ENCODE measurements around the gene JUP. TPM values are rescaled to one million over a fixed set of nuclear protein-coding genes. Genes with fewer than 3 reads are reported as not detected.

The JUP gene
- total RNA-seq, 1 donor from 2014 or later: 1.3 TPM

DNA sequence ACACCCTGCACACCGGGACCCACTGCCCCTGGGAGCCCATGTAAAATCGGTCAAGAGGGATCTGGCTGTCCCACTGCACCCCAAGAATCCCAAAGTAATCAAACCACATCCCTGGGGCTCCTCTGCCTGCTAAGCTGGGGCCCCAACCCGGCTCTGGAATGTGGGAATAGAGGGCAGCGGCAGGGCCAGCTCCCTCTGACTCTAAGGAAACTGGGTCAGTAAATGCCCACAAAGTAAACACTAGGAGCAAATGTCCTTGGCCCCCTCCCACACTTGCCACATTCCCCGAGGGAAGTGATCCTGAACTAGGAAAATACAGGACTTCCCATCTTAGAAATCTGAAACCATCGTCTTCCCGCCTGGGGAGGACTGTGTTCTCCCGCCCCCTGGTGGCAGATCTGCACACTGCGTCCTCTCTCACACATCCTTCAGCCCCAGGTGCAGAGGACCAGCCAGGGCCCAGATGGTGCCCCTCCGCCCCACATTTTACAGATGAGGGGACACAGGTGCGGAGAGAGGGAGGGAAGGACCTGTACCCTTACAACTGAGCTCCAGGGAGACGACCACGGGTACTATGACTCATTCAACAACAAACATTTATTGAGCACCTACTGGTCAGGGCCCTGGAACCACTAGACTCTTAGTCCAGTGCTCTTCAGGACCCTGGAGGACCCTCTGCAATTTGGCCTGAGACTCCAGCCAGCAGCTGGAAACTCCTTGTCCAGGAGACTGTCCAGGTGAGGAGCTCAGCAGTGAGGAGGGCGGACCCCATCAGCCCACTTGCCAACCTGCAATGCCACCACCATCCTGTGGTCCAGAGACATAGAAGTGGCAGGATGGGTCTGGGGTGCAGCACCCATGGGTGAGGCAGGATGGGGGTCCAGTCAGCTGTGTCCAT, 15.1 kb upstream of the JUP start:
- Mint-ChIP-seq H3K4me3 (ENCODE audit: low read depth) (no peak overlapping the region), H3K27me3 (ENCODE audit: low read depth) (no peaks in the 10 kb centered on the region), H3K27ac (peak overlapping the region; percentile 11), H3K4me1 (ENCODE audit: low read depth) (peaks cover 8% of the 10 kb centered on the region), H3K36me3 (ENCODE audit: low read depth) (no peaks in the 10 kb centered on the region), H3K9me3 (no peaks in the 10 kb centered on the region)
- DNase-seq (ENCODE audit: low spot score): peak; percentile 53
- intact Hi-C loops (cut with micrococcal nuclease): loop anchor here (1.0 kb wide), 1 partner anchor 63 kb away; no protein-coding TSS in a partner anchor

DNA sequence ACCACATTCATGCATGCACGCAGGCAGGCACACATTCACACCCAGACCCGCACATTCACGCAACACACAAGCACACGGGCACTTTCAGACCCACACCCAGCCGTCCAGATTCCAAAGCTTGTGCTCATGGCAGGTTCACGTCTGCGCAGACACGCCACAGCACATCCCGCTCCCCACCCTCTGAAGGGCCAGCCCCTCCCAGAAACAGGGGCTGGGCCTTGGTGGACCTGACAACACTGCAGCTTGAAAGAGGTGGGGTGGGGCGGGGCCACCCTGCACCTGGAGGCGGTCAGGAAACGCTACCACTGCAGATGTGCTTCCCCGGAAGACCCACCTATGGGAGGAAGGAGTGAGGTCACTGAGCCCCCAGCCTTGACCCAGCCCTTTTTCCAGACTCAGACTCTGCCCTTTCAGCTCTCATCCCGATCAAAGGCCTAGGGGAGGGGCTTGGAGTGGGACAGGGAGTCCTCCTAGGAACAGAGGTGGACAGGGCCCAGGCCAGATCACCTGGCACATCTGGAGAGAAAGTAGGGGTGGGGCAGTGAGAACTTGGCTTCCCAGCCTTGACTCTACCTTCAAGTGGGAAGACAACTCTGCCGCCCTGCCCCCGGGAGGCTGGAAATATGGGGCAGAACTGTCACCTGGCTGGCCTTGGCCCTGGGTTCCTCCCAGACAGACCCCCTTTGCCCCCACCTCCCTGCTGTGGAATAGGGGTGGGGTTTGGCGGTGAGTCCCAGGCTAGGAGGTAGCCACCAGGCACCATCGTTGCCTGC, 14.3 kb upstream of the JUP start:
- Mint-ChIP-seq H3K4me1 (ENCODE audit: low read depth) (peaks cover 8% of the 10 kb centered on the region), H3K9me3 (no peaks in the 10 kb centered on the region)
- intact Hi-C loops (cut with micrococcal nuclease): loop anchor here (1.0 kb wide), 1 partner anchor 62 kb away; no protein-coding TSS in a partner anchor

DNA sequence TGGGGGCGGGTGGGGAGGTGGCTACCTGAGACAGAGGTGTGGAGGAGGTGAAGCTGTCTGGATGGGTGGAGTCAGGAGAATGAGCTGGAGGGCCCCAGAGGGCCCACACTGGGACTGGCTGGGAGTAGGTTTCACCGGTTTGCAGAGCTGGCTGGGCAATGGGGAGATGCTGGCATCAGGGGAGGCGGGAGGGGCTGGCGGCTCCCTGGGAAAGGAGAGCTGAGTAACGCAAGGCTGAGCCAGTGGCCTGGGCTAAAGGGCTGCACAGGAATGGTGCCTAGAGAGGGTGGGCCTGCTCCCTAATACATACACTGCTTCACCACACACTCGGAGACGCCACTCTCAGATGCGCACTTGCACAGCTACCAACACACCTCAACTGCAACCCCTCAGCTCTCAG, 12.9 kb upstream of the JUP start:
- Mint-ChIP-seq H3K9me3 (no peaks in the 10 kb centered on the region), H3K4me3 (ENCODE audit: low read depth) (no peak overlapping the region)

More for the DNA sequence above, 14.3 kb upstream of the JUP start:
- H3K36me3 Mint-ChIP-seq (ENCODE audit: low read depth): no peaks in the 10 kb centered on the region
- no peak for DNase-seq (ENCODE audit: low spot score)
- no peak overlapping the region for H3K27ac Mint-ChIP-seq
- no peaks in the 10 kb centered on the region for H3K27me3 Mint-ChIP-seq (ENCODE audit: low read depth)
- no peak overlapping the region for H3K4me3 Mint-ChIP-seq (ENCODE audit: low read depth)

DNA sequence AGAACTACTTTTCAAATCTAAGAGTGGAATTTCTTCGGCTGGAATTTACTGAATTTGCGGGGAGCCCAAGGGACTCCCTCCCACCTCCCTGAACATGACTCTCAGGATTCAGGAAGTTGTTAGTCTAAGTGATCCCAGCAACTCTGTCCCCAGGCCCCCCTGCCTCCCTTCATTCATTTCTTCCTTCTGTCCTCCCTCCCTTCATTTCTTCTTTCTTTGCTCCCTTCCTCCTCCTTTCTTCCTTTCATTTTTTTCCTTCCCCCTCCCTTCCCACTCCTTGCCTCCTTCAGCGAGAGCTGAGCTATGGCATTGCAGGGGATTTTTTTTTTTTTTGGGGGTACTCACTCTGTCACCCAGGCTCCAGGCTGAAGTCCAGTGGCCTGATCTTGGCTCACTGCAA, 10.9 kb upstream of the JUP start:
- Mint-ChIP-seq H3K36me3 (ENCODE audit: low read depth) (no peaks in the 10 kb centered on the region), H3K27me3 (ENCODE audit: low read depth) (no peaks in the 10 kb centered on the region), H3K27ac (no peak overlapping the region), H3K9me3 (no peaks in the 10 kb centered on the region), H3K4me1 (ENCODE audit: low read depth) (peaks cover 4% of the 10 kb centered on the region), H3K4me3 (ENCODE audit: low read depth) (no peak overlapping the region)
- DNase-seq (ENCODE audit: low spot score): no peak
- intact Hi-C loops (cut with micrococcal nuclease): no loop called here

More for the DNA sequence above, 12.9 kb upstream of the JUP start:
- intact Hi-C loops (cut with micrococcal nuclease): no loop called here
- H3K27ac Mint-ChIP-seq: no peak overlapping the region
- no peaks in the 10 kb centered on the region for H3K36me3 Mint-ChIP-seq (ENCODE audit: low read depth)
- H3K4me1 Mint-ChIP-seq (ENCODE audit: low read depth): peaks cover 8% of the 10 kb centered on the region
- no peak for DNase-seq (ENCODE audit: low spot score)
- H3K27me3 Mint-ChIP-seq (ENCODE audit: low read depth): no peaks in the 10 kb centered on the region

DNA sequence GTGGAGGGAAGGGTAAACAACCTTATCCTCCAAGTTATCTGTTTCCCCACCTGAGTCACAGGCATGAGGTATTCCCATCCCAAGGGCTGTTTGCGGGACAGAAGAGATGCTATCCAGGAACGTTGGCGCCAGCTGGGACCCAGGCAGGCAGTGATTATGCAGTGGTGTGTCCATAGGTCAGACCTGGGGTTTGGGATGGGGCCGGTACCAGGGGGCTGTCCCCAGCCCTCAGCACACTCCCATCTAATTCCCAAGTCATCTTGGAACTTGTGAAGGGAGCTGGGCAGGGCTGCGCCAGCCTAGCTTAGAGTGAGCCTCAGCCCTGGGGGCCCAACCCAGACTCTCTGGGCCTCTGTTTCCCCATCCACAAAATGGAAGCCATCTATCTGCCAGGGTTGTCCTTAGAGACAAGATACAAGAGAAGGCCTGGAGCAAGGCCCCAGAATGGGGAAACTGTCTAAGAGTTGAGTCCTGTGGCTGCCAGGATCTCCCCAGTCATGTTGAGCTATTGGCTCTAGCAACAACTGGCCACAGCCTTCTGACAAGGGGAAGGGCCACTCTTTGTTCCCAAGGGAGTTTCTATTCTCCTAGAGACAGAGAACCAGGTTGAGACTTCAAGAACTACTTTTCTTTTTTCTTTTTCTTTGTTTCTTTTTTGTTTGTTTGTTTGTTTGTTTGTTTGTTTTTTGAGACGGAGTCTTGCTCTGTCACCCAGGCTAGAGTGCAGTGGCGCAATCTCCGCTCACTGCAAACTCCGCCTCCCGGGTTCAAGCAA, 9.8 kb upstream of the JUP start:
- no peak for DNase-seq (ENCODE audit: low spot score)
- no peaks in the 10 kb centered on the region for H3K36me3 Mint-ChIP-seq (ENCODE audit: low read depth)
- no peaks in the 10 kb centered on the region for H3K9me3 Mint-ChIP-seq
- no peak overlapping the region for H3K4me3 Mint-ChIP-seq (ENCODE audit: low read depth)
- H3K27me3 Mint-ChIP-seq (ENCODE audit: low read depth): no peaks in the 10 kb centered on the region
- no peak overlapping the region for H3K27ac Mint-ChIP-seq
- no peaks in the 10 kb centered on the region for H3K4me1 Mint-ChIP-seq (ENCODE audit: low read depth)
- intact Hi-C loops (cut with micrococcal nuclease): no loop called here

DNA sequence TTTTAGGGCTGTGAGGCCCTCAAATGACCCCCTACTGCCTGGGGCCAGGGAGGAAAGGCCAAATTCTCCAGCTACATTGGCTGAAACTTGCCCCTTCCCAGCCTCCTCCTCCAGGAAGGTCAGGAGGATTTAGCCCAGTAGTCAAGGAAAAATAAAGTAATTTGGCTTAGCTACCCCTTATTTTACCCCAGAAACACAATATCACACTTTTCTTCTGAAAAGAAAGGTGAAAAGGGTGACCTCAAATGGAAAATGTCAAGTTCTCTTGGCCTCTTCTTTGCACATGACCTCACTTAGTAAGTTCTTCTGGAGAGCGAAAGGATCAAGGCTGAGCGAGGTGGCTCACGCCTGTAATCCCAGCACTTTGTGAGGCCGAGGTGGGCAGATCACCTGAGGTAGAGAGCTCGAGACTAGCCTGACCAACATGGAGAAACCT, 8.0 kb upstream of the JUP start:
- no peak for DNase-seq (ENCODE audit: low spot score)
- no peaks in the 10 kb centered on the region for H3K9me3 Mint-ChIP-seq
- intact Hi-C loops (cut with micrococcal nuclease): no loop called here
- peaks cover 2% of the 10 kb centered on the region for H3K27me3 Mint-ChIP-seq (ENCODE audit: low read depth)
- H3K36me3 Mint-ChIP-seq (ENCODE audit: low read depth): no peaks in the 10 kb centered on the region
- H3K27ac Mint-ChIP-seq: no peak overlapping the region
- H3K4me3 Mint-ChIP-seq (ENCODE audit: low read depth): no peak overlapping the region
- no peaks in the 10 kb centered on the region for H3K4me1 Mint-ChIP-seq (ENCODE audit: low read depth)

DNA sequence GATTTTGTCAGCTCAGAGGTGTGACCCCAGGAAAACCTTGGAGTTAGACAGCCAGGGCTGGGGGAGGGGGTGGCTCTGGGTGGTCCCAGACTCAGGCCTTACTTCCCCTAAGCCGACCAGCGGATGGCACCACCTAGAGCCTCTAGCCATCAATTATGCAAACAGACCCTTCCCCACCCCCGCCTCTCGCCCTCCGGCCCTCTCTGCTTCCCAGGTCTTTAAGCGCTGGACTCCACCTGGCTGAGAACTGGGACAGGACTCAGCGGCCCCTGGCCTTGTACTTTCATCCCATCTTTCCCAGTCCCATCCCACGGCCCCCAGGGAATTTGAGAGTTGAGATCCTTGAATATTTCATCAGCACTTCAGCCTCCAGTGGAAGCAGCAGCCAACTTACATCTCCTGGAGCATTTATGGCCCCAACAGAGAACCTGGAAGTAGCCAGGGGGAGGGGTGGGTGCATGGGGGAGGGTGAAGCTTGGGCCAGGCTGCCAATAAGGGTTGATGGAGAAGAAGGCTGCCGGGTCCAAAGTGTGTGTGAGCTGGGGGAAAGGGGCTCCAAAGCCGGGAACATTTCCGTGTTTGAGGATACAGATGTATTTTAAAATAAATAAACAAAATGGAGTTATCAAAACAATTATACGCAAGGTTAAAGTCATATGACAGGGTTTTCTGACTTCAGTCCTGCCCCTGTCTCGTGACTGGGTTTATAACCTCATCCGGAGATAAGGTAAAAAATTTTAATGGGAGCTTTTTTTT, 7.5 kb upstream of the JUP start:
- Mint-ChIP-seq H3K27me3 (ENCODE audit: low read depth) (peaks cover 4% of the 10 kb centered on the region), H3K4me3 (ENCODE audit: low read depth) (no peak overlapping the region), H3K36me3 (ENCODE audit: low read depth) (no peaks in the 10 kb centered on the region), H3K9me3 (no peaks in the 10 kb centered on the region), H3K4me1 (ENCODE audit: low read depth) (no peaks in the 10 kb centered on the region), H3K27ac (no peak overlapping the region)
- DNase-seq (ENCODE audit: low spot score): no peak
- intact Hi-C loops (cut with micrococcal nuclease): no loop called here

DNA sequence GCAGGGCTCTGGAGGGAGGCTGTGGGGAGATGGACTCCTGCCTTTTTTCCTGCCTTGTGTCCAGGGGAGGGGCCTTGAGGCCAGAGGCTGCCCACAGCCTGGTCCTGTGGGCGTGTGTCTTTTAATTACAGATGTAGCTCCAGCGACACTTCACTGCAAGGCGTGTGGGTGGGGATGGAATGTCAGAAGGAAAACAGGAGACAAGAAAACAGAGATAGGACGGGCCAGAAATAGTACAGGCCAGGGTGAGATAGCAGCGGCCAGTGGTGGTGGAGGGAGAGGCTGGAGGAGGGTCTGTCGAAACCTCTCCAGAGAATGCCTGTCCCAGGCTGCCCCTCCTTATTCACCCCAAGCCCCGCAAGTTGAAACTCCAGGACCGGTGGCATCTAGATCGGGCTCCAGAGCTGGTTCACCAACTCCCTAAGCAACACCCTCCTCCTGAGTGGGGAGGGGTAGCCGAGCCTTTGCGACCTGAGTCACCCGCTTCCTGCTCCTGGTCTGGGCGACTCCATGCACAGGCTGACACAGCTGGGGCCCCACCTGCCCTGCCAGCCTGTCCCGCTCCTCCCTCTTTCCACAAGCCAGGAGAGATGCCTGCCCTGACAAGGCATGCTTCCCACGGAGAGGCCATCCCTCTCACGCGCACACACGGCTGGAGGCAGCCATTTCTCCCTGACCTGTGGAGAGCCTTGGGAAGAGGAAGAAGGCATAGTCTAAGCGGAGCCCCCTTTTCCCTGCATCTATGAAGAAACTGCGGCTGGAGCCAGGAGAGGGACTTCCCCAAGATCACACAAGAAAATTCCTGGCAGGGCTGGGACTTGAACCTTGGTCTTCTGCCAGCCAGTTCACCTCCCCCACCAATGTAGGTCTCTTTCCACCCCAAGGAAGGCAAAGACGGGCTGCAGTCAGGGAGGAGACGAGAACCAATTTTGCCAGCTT, 6.6 kb upstream of the JUP start:
- peaks cover 6% of the 10 kb centered on the region for H3K27me3 Mint-ChIP-seq (ENCODE audit: low read depth)
- no peak for DNase-seq (ENCODE audit: low spot score)
- no peaks in the 10 kb centered on the region for H3K9me3 Mint-ChIP-seq
- H3K36me3 Mint-ChIP-seq (ENCODE audit: low read depth): no peaks in the 10 kb centered on the region
- H3K4me1 Mint-ChIP-seq (ENCODE audit: low read depth): peaks cover 3% of the 10 kb centered on the region
- intact Hi-C loops (cut with micrococcal nuclease): no loop called here
- no peak overlapping the region for H3K27ac Mint-ChIP-seq
- H3K4me3 Mint-ChIP-seq (ENCODE audit: low read depth): no peak overlapping the region

DNA sequence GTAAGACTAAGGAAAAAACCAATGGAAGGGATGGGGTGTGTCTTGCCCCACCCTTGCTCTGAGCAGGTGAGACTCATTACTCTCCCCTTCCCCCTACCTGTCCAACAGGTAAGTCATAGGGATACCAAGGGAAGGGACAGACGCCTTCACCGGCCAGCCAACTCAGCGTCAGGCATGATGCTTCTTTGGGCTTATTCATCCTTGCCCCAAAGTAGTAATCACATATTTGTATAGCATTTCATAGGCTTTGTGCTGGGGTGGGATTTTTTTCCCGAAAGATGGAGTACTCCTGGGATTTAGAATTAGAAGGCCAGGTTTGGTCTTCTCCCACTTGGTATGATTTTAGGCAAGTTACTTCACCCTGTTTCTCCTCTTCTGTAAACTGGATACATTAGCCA, 509 bp upstream of the JUP start:
- Mint-ChIP-seq H3K4me3 (ENCODE audit: low read depth) (peak overlapping the region; percentile 37), H3K27ac (no peak overlapping the region), H3K4me1 (ENCODE audit: low read depth) (peaks cover 17% of the 10 kb centered on the region), H3K36me3 (ENCODE audit: low read depth) (no peaks in the 10 kb centered on the region), H3K27me3 (ENCODE audit: low read depth) (peaks cover 34% of the 10 kb centered on the region), H3K9me3 (no peaks in the 10 kb centered on the region)
- intact Hi-C loops (cut with micrococcal nuclease): no loop called here
- no peak for DNase-seq (ENCODE audit: low spot score)

DNA sequence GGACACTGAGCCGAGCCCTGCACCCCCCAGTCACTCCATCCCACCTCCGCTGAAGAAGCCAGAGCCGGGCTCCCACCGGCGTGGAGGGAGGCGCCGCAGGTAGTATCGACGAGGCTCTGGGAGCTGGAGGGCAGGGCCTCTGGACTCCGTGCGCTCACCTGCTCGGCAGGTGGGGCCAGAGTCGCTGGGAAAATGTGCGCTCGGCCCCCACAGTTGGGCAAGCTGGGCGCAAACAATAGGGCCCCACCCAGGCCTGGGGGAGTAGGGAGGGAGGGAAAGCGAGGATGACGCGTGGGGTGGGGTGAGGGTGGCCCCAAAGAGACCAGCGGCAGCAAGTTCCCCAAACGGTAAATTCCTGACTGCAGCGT, 668 bp downstream of the JUP start:
- Mint-ChIP-seq H3K27me3 (ENCODE audit: low read depth) (peaks cover 34% of the 10 kb centered on the region), H3K36me3 (ENCODE audit: low read depth) (no peaks in the 10 kb centered on the region), H3K27ac (no peak overlapping the region), H3K4me1 (ENCODE audit: low read depth) (peaks cover 17% of the 10 kb centered on the region), H3K4me3 (ENCODE audit: low read depth) (no peak overlapping the region), H3K9me3 (no peaks in the 10 kb centered on the region)
- DNase-seq (ENCODE audit: low spot score): no peak
- intact Hi-C loops (cut with micrococcal nuclease): no loop called here

DNA sequence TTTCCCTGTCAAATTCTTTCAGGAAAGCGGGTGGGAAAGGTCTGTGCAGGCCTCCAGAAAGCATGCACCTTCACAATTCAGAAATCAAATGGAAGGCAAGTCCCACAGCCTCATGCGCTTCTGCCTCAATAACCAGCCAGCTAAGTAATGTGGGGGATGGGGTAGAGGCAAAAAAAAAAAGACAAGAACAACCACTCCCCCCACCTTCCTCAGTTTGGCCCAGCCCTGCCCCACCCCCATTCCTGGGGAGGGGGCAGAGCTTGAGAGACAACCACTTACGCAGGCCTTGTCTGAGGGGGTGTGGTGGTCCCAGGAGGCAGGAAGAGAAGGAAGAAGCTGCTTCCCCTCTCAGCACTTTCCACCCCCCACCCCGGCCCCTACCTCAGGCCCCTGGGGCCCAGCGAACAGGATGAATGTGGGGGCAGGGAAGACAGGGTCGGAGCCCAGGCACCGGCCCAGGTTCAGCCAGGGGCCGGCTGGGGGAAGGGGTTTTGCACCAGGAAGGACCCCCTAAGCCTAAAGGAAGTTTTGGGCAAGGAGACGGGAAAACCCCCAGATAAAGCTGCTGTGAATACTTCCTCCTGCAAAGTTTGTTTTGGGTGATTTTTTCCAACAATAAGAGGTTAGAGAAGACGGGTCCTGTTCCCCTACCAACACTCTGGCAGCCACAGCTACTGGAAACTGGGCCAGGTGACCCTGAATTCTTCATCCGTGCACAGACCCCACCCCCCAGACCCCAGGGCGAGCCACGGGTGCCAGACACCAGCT, 1.2 kb downstream of the JUP start:
- Mint-ChIP-seq H3K4me1 (ENCODE audit: low read depth) (peaks cover 17% of the 10 kb centered on the region), H3K27me3 (ENCODE audit: low read depth) (peaks cover 34% of the 10 kb centered on the region), H3K36me3 (ENCODE audit: low read depth) (no peaks in the 10 kb centered on the region), H3K27ac (no peak overlapping the region), H3K4me3 (ENCODE audit: low read depth) (peak overlapping the region; percentile 39), H3K9me3 (no peaks in the 10 kb centered on the region)
- intact Hi-C loops (cut with micrococcal nuclease): no loop called here
- no peak for DNase-seq (ENCODE audit: low spot score)
